ENCODE results near the gene CST8.

DNA sequence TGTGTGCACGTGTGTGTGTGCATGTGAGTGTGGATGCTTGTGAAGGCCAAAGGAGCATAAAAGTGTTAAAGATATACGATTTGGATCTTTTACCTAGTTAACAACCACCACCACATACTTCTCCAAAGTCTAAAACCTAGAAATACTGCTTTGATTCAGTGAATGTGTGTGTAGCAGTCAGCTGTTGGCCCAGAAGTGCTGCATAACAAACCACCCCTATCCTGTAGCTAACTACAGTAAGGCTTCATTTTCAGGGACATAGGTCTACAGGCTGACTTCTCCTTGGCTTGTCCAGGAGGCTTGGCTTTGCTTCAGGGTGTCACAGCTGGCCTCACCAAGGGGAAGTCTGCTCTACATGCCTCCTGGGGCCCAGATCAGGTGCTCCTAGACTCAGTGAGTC, 2.4 kb upstream of the CST8 start:
- TF ChIP-seq POLR2A (IDR thresholded peaks at IDR 0.05) = no peak
- TF ChIP-seq, protein P1, sequence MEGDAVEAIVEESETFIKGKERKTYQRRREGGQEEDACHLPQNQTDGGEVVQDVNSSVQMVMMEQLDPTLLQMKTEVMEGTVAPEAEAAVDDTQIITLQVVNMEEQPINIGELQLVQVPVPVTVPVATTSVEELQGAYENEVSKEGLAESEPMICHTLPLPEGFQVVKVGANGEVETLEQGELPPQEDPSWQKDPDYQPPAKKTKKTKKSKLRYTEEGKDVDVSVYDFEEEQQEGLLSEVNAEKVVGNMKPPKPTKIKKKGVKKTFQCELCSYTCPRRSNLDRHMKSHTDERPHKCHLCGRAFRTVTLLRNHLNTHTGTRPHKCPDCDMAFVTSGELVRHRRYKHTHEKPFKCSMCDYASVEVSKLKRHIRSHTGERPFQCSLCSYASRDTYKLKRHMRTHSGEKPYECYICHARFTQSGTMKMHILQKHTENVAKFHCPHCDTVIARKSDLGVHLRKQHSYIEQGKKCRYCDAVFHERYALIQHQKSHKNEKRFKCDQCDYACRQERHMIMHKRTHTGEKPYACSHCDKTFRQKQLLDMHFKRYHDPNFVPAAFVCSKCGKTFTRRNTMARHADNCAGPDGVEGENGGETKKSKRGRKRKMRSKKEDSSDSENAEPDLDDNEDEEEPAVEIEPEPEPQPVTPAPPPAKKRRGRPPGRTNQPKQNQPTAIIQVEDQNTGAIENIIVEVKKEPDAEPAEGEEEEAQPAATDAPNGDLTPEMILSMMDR (IDR thresholded peaks at IDR 0.05) = no peak

All from Peyer's patch (tissue), 4 donors.